GM21786 (cell line): Measurements from ENCODE around the gene GAK.

Experiments
- ATAC-seq: cut with Tn5 transposase; IDR thresholded peaks from one replicate; pipeline ENCODE4 v1.9.1; 2021; ENCODE audit not compliant: unreplicated experiment

GAK gene

GRCh38 chr4:909821-910220, 22.3 kb downstream of the GAK start:
- no peak for ATAC-seq

GRCh38 chr4:909131-909571, 23.0 kb downstream of the GAK start:
- ATAC-seq: no peak

GRCh38 chr4:907691-908425, 24.3 kb downstream of the GAK start:
- ATAC-seq: no peak

GRCh38 chr4:907103-907400, 25.1 kb downstream of the GAK start:
- ATAC-seq: no peak

- ATAC-seq: no peak
These were observed 25.6 kb downstream of the GAK start for GRCh38 chr4:906339-907102.

GRCh38 chr4:905485-906338, 26.4 kb downstream of the GAK start:
- no peak for ATAC-seq

GRCh38 chr4:903066-904046, 28.8 kb downstream of the GAK start:
- no peak for ATAC-seq

- ATAC-seq: no peak
These were observed 30.8 kb downstream of the GAK start for GRCh38 chr4:901192-901910.

GRCh38 chr4:900721-901120, 31.4 kb downstream of the GAK start:
- ATAC-seq: no peak

- no peak for ATAC-seq
These were observed 32.0 kb downstream of the GAK start for GRCh38 chr4:900073-900472.

GRCh38 chr4:899556-899906, 32.6 kb downstream of the GAK start:
- ATAC-seq: no peak

GRCh38 chr4:898869-899555, 33.1 kb downstream of the GAK start:
- no peak for ATAC-seq

GRCh38 chr4:898123-898522, 34.0 kb downstream of the GAK start:
- no peak for ATAC-seq

GRCh38 chr4:896630-897029, 35.5 kb downstream of the GAK start:
- ATAC-seq: no peak

- ATAC-seq: no peak
These were observed 35.9 kb downstream of the GAK start for GRCh38 chr4:896216-896615.

- ATAC-seq: no peak
These were observed 36.5 kb downstream of the GAK start for GRCh38 chr4:895596-895995.

GRCh38 chr4:893995-894705, 38.0 kb downstream of the GAK start:
- no peak for ATAC-seq

- no peak for ATAC-seq
These were observed 38.7 kb downstream of the GAK start for GRCh38 chr4:893276-893994.
